ENCODE measurements around the gene ZSCAN4. TPM values are rescaled to one million over a fixed set of nuclear protein-coding genes. Genes with fewer than 3 reads are reported as not detected.

The ZSCAN4 gene
- not detected in 5 replicates for total RNA-seq (2022; extraction: Qiagen RNA extraction)

GRCh38 chr19:57668635-57669034 is at the start of gene ZSCAN4:
Gene ZSCAN4 (plus strand): TSS chr19:57668935. CDS start chr19:57676146, 7,211 bp downstream.

GRCh38 chr19:57632987-57633831 is 35.5 kb upstream of the ZSCAN4 start, which contains the start of gene ZNF211:
Gene ZNF211 (plus strand): TSS chr19:57633168. CDS start chr19:57633347, 179 bp downstream.

DNA sequence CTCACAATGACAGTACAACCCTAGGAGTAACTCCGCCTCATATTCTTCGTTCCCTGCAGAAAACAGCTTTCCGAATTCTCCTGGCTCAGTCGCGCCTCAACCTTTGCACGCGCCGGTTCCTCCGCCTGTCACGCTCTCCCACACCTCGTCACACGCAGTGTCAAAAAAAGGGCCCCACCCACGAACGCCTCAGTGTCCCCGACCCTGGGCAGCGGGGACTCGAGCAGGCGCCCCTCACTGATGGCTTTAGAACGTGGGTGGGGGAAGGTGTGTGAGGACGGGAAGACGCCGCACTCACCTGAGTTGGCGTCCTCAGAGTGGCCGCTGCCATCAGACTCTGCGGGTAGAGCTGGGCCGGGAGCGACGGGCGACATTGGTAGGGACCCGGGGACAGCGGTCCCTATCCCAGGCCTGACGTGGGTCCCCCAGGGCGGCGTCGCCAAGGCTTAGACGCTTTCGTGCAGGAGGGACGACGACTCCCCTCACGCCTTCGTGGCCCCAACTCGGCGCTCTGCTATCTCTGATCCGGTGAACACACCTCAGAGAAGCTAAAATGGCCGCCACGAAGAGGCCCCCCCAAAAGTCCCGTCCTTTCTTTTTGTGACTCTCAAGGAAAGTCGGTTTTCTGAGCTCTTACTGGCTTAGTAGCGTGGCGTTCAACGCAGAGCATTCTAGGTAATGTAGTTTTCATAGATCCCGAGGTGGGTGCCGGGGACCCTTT is 40.1 kb downstream of the ZSCAN4 start, which contains the start of gene ZNF154:
TSS of gene ZNF154 (minus strand) at position 564 of the 721 bp plus-strand sequence. CDS start at position 331, 233 bp downstream.

Other genes with a start within 250 kb of the ZSCAN4 start
- 13.7 to 16.8 TPM (median 16.0 TPM) in 5 replicates for gene ZNF749, start 233.6 kb upstream of the ZSCAN4 start, total RNA-seq (2022; extraction: Qiagen RNA extraction)
- 0.05 to 0.07 TPM (median 0.07 TPM) in 4 of 5 replicates, not detected in the other for gene VN1R1, start 211.8 kb upstream of the ZSCAN4 start, total RNA-seq (2022; extraction: Qiagen RNA extraction)
- 0.90 to 1.7 TPM (median 1.4 TPM) in 5 replicates for gene ZNF772, start 191.4 kb upstream of the ZSCAN4 start, total RNA-seq (2022; extraction: Qiagen RNA extraction)
- 5.6 to 8.0 TPM (median 6.6 TPM) in 5 replicates for gene ZNF419, start 181.2 kb upstream of the ZSCAN4 start, total RNA-seq (2022; extraction: Qiagen RNA extraction)
- gene ZNF773, start 169.0 kb upstream of the ZSCAN4 start, total RNA-seq (2022; extraction: Qiagen RNA extraction), result 3.9 to 6.3 TPM (median 4.6 TPM) in 5 replicates
- 1.5 to 1.9 TPM (median 1.7 TPM) in 5 replicates for gene ZNF549, start 141.6 kb upstream of the ZSCAN4 start, total RNA-seq (2022; extraction: Qiagen RNA extraction)
- 2.8 to 4.1 TPM (median 3.8 TPM) in 5 replicates for gene ZNF550, start 109.1 kb upstream of the ZSCAN4 start, total RNA-seq (2022; extraction: Qiagen RNA extraction)
- 3.5 to 4.3 TPM (median 4.3 TPM) in 5 replicates for gene ZNF416, start 90.0 kb upstream of the ZSCAN4 start, total RNA-seq (2022; extraction: Qiagen RNA extraction)
- not detected in 5 replicates for gene ZIK1, start 84.8 kb upstream of the ZSCAN4 start, total RNA-seq (2022; extraction: Qiagen RNA extraction)
- 4.3 to 5.7 TPM (median 4.9 TPM) in 5 replicates for gene ZNF530, start 69.0 kb upstream of the ZSCAN4 start, total RNA-seq (2022; extraction: Qiagen RNA extraction)
- 6.9 to 10.2 TPM (median 8.7 TPM) in 5 replicates for gene ZNF134, start 54.7 kb upstream of the ZSCAN4 start, total RNA-seq (2022; extraction: Qiagen RNA extraction)
- 5.4 to 6.8 TPM (median 5.9 TPM) in 5 replicates for gene ZNF211, start 35.8 kb upstream of the ZSCAN4 start, total RNA-seq (2022; extraction: Qiagen RNA extraction)
- 4.6 to 5.8 TPM (median 5.1 TPM) in 5 replicates for gene ZNF551, start 13.0 kb downstream of the ZSCAN4 start, total RNA-seq (2022; extraction: Qiagen RNA extraction)
- gene ZNF154, start 40.3 kb downstream of the ZSCAN4 start, total RNA-seq (2022; extraction: Qiagen RNA extraction), result not detected in 5 replicates
- 0.89 to 1.0 TPM (median 0.92 TPM) in 5 replicates for gene ZNF671, start 58.7 kb downstream of the ZSCAN4 start, total RNA-seq (2022; extraction: Qiagen RNA extraction)
- gene ZNF776, start 77.9 kb downstream of the ZSCAN4 start, total RNA-seq (2022; extraction: Qiagen RNA extraction), result 4.6 to 6.6 TPM (median 5.4 TPM) in 5 replicates
- 5.9 to 7.1 TPM (median 6.3 TPM) in 5 replicates for gene ZNF586, start 100.7 kb downstream of the ZSCAN4 start, total RNA-seq (2022; extraction: Qiagen RNA extraction)
- gene ZNF552, start 146.0 kb downstream of the ZSCAN4 start, total RNA-seq (2022; extraction: Qiagen RNA extraction), result 4.6 to 5.5 TPM (median 5.2 TPM) in 5 replicates
- gene ZNF587B, start 161.4 kb downstream of the ZSCAN4 start, total RNA-seq (2022; extraction: Qiagen RNA extraction), result 6.8 to 8.7 TPM (median 7.9 TPM) in 5 replicates
- gene ZNF587, start 180.9 kb downstream of the ZSCAN4 start, total RNA-seq (2022; extraction: Qiagen RNA extraction), result 6.1 to 7.8 TPM (median 6.4 TPM) in 5 replicates
- gene ZNF814, start 220.1 kb downstream of the ZSCAN4 start, total RNA-seq (2022; extraction: Qiagen RNA extraction), result 1.6 to 3.3 TPM (median 2.4 TPM) in 5 replicates
- 3.6 to 5.2 TPM (median 4.0 TPM) in 5 replicates for gene ZNF417, start 247.7 kb downstream of the ZSCAN4 start, total RNA-seq (2022; extraction: Qiagen RNA extraction)